DND-41 (cell line): ENCODE results near the gene MCRS1.

Experiments
- ATAC-seq: fragments of 200-7000 bp; cut with Tn5 transposase; 3 replicates; pipeline ENCODE4 v1.9.1; 2021; ENCODE audit warnings: low read depth; ENCODE audit not compliant: insufficient read depth
- DNase-seq: peaks from one replicate; pipeline ENCODE4 v3.0.0-alpha.2; 2020
- H2AFZ ChIP-seq: 2 replicates; pipeline ENCODE4 v1.6.0; 2012; ENCODE audit warnings: low read depth, low read length
- H3K27ac ChIP-seq: 2 replicates; pipeline ENCODE4 v1.5.1; 2012; ENCODE audit warnings: low read length, inconsistent platforms
- H3K27me3 ChIP-seq: fragments of 200-600 bp; sonication (generic); 2 replicates; pipeline ENCODE4 v1.6.0; 2012; ENCODE audit warnings: low read length, mild to moderate bottlenecking, inconsistent platforms; ENCODE audit not compliant: insufficient read depth, poor library complexity
- H3K36me3 ChIP-seq: 2 replicates; pipeline ENCODE4 v1.5.1; 2012; ENCODE audit warnings: low read length, inconsistent platforms; ENCODE audit not compliant: insufficient read depth
- H3K4me1 ChIP-seq: 2 replicates; pipeline ENCODE4 v1.5.1; 2012; ENCODE audit warnings: mild to moderate bottlenecking, low read length; ENCODE audit not compliant: insufficient read depth
- H3K4me2 ChIP-seq: 2 replicates; pipeline ENCODE4 v1.6.0; 2012; ENCODE audit warnings: mild to moderate bottlenecking, moderate library complexity, low read length, inconsistent platforms; ENCODE audit not compliant: insufficient read depth
- H3K4me3 ChIP-seq, 2 experiments: fragments of 200-600 bp in 1 of 2; shearing (Covaris generic) in 1 of 2; 2 replicates each; pipeline ENCODE4 v1.5.1; 2012 to 2016; ENCODE audit warnings: inconsistent platforms in 2 of 2, low read length in 2 of 2, mild to moderate bottlenecking in 2 of 2, low read depth in 1 of 2, moderate library complexity in 1 of 2
- H3K79me2 ChIP-seq: 2 replicates; pipeline ENCODE4 v1.6.0; 2012; ENCODE audit warnings: low read length, inconsistent platforms; ENCODE audit not compliant: insufficient read depth
- H3K9ac ChIP-seq: 2 replicates; pipeline ENCODE4 v1.6.0; 2012; ENCODE audit warnings: low read depth, mild to moderate bottlenecking, inconsistent platforms, low read length, moderate library complexity
- H3K9me3 ChIP-seq: 2 replicates; pipeline ENCODE4 v1.5.1; 2012; ENCODE audit warnings: low read length, moderate library complexity, mild to moderate bottlenecking, inconsistent platforms; ENCODE audit not compliant: insufficient read depth, severe bottlenecking
- H4K20me1 ChIP-seq: 2 replicates; pipeline ENCODE4 v1.6.0; 2012; ENCODE audit warnings: low read length; ENCODE audit not compliant: insufficient read depth
- EZH2 ChIP-seq: IDR thresholded peaks from 3 replicates; pipeline ENCODE4 v1.6.1; 2012; ENCODE audit warnings: borderline replicate concordance, low read depth, mild to moderate bottlenecking, moderate library complexity, low read length, inconsistent platforms; ENCODE audit not compliant: severe bottlenecking
- TF ChIP-seq, protein P1 (sequence below): IDR thresholded peaks from 2 replicates; pipeline ENCODE4 v1.5.1; 2012; ENCODE audit warnings: borderline replicate concordance, low read length, moderate library complexity, mild to moderate bottlenecking; ENCODE audit not compliant: poor library complexity, severe bottlenecking; ENCODE audit errors: extremely low read depth

Gene MCRS1

GRCh38 chr12:49567611-49568441, at the start of gene MCRS1:
Gene MCRS1 (minus strand): TSS chr12:49568142. CDS start chr12:49566731, 1,411 bp downstream.
- H3K4me1 ChIP-seq = peaks cover 49% of the 10 kb centered on the region
- H3K36me3 ChIP-seq = peaks cover 37% of the 10 kb centered on the region
- peak within 1 kb of the TSS; percentile 91 for H3K9ac ChIP-seq

DNA sequence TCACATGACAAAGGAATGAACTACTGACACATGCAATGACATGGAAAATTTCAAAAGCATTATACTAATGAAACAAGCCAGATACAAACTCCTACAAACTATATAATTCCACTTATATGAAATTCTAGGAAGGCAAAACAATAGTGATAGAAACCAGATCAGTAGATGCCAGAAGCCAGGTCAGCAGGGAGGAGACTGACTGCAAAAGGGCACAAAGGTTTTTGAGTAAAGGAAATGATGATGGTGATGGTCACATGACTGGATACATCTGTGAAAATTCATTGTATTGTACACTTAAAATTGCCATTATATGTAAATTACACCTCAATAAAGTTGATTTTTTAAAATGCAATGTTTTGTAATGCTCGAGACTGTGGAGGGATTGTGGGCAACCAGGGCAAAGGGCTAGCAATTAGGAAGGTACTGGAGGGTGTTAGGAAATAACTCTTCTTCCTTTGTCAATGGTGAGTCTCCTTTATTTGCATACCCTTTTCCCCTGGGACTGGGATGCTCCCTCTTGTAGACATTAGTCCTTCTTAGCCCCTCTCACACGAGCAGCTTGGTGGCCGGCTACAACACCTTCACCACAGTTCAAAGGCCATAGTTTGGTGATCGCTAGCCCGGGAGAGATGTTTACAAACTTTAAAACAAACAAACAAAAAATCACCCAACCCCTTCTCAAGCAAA, 48.7 kb upstream of the MCRS1 start:
- Histone ChIP-seq H3K79me2 (no peaks in the 10 kb centered on the region), H3K4me3 (no peak overlapping the region), H2AFZ (no peak overlapping the region), H3K4me2 (no peak overlapping the region), H3K9me3 (no peaks in the 10 kb centered on the region), H3K4me1 (peaks cover 14% of the 10 kb centered on the region), H3K27me3 (peaks cover 12% of the 10 kb centered on the region), H3K36me3 (no peaks in the 10 kb centered on the region), H3K9ac (no peak overlapping the region), H4K20me1 (0 out of 2 replicates have a peak, but pooled peaks cover 1% of the 10 kb centered on the region), H3K27ac (no peak overlapping the region)
- ATAC-seq (no peak), DNase-seq (no peak)
- TF ChIP-seq, protein P1, sequence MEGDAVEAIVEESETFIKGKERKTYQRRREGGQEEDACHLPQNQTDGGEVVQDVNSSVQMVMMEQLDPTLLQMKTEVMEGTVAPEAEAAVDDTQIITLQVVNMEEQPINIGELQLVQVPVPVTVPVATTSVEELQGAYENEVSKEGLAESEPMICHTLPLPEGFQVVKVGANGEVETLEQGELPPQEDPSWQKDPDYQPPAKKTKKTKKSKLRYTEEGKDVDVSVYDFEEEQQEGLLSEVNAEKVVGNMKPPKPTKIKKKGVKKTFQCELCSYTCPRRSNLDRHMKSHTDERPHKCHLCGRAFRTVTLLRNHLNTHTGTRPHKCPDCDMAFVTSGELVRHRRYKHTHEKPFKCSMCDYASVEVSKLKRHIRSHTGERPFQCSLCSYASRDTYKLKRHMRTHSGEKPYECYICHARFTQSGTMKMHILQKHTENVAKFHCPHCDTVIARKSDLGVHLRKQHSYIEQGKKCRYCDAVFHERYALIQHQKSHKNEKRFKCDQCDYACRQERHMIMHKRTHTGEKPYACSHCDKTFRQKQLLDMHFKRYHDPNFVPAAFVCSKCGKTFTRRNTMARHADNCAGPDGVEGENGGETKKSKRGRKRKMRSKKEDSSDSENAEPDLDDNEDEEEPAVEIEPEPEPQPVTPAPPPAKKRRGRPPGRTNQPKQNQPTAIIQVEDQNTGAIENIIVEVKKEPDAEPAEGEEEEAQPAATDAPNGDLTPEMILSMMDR = no peak
- no peak for TF ChIP-seq EZH2

More at GRCh38 chr12:49567611-49568441, at the start of gene MCRS1:
- Histone ChIP-seq H3K27ac (peak within 1 kb of the TSS; percentile 97), H3K4me2 (peak within 1 kb of the TSS; percentile 90), H3K27me3 (no peaks in the 10 kb centered on the region), H3K4me3 (peak within 1 kb of the TSS; percentile 71 to 99), H4K20me1 (peaks cover 15% of the 10 kb centered on the region), H2AFZ (peak within 1 kb of the TSS; percentile 100), H3K9me3 (no peaks in the 10 kb centered on the region), H3K79me2 (peaks cover 62% of the 10 kb centered on the region)
- peak; percentile 88 for ATAC-seq
- peak; percentile 90 for DNase-seq
- TF ChIP-seq, protein P1 = no peak
- TF ChIP-seq EZH2 = no peak

GRCh38 chr12:49615725-49616124, 47.8 kb upstream of the MCRS1 start:
- Histone ChIP-seq H3K27ac (no peak overlapping the region), H3K4me3 (no peak overlapping the region), H3K9me3 (no peaks in the 10 kb centered on the region), H3K4me2 (no peak overlapping the region), H3K4me1 (peaks cover 5% of the 10 kb centered on the region), H3K27me3 (peaks cover 12% of the 10 kb centered on the region), H4K20me1 (no peaks in the 10 kb centered on the region), H3K36me3 (no peaks in the 10 kb centered on the region), H2AFZ (no peak overlapping the region), H3K79me2 (no peaks in the 10 kb centered on the region), H3K9ac (no peak overlapping the region)
- ATAC-seq = no peak
- DNase-seq = no peak
- no peak for TF ChIP-seq EZH2
- TF ChIP-seq, protein P1 = no peak
